AG04450 (cell line): Measurements from ENCODE around the gene EIF4E1B. TPM values are rescaled to one million over a fixed set of nuclear protein-coding genes. Genes with fewer than 3 reads are reported as not detected.

Experiments used
- CTCF ChIA-PET: fragments of 300-600, 350-600 bp; formaldehyde crosslinking; extraction: SDS; loops from one replicate; lab custom pipeline; 2022; ENCODE audit warnings: antibody characterized with exemption, inconsistent platforms; lab: Charles Lee
- POLR2A ChIA-PET: fragments of 350-600 bp; formaldehyde crosslinking; extraction: SDS; loops from one replicate; lab custom pipeline; 2021; ENCODE audit warnings: antibody characterized with exemption, inconsistent platforms; lab: Yijun Ruan, JAX
- DNase-seq: peaks from one replicate; pipeline ENCODE4 v3.0.0-alpha.2; 2011; ENCODE audit warnings: low read depth, low spot score
- H3K27ac ChIP-seq: one replicate; pipeline ENCODE4 v1.5.1; 2012; ENCODE audit warnings: low read depth, low read length, control low read depth
- H3K27me3 ChIP-seq: one replicate; pipeline ENCODE4 v1.6.0; 2012; ENCODE audit warnings: low read length; ENCODE audit not compliant: control insufficient read depth, insufficient read depth
- H3K4me3 ChIP-seq: 2 replicates; pipeline ENCODE4 v1.5.1; 2011; ENCODE audit warnings: mild to moderate bottlenecking, low read depth, low read length, control low read depth
- H3K9me3 ChIP-seq: 2 replicates; pipeline ENCODE4 v1.5.1; 2012; ENCODE audit warnings: low read length; ENCODE audit not compliant: control insufficient read depth, insufficient read depth
- CTCF ChIP-seq: IDR thresholded peaks from 2 replicates; pipeline ENCODE4 v1.5.1; 2011; ENCODE audit warnings: low read depth, low read length, control low read depth, inconsistent platforms
- polyA plus RNA-seq: library from polyadenylated mRNA; depleted of rRNA; stranded (reverse); fragments of >200 nt; gene quantifications from 2 replicates; pipeline ENCODE4 v1.2.3, GENCODE V29; 2011

The EIF4E1B gene
- polyA plus RNA-seq, 1 experiment: not detected

- H3K27me3 ChIP-seq: peaks cover 14% of the 10 kb centered on the region
- no peaks in the 10 kb centered on the region; the same call in 1 of the 2 replicates for H3K9me3 ChIP-seq
- no peak overlapping the region for H3K4me3 ChIP-seq
- ChIA-PET POLR2A (interaction anchor here (0.6 to 1.2 kb wide), 2 partner anchors 12 to 280 kb away, joined by 4 to 7 read pairs; partner anchors contain the start of gene TSPAN17), CTCF (interaction anchor here (0.6 to 5.6 kb wide), 121 partner anchors 10 to 931 kb away, joined by 3 to 112 read pairs (median 5); partner anchors contain the start of genes EIF4E1B, FAF2, FGFR4 and RNF44)
- TF ChIP-seq CTCF: no peak
- H3K27ac ChIP-seq: no peak overlapping the region
- DNase-seq: no peak
Measured at GRCh38 chr5:176659860-176660461, 29.5 kb downstream of the EIF4E1B start.

- TF ChIP-seq CTCF: no peak
- no peak overlapping the region for H3K27ac ChIP-seq
- ChIA-PET CTCF (interaction anchor here (0.6 to 5.6 kb wide), 124 partner anchors 9 to 931 kb away, joined by 3 to 112 read pairs (median 4); partner anchors contain the start of genes EIF4E1B, FAF2, FGFR4 and RNF44), POLR2A (interaction anchor here (0.6 to 1.2 kb wide), 2 partner anchors 13 to 280 kb away, joined by 4 to 7 read pairs; partner anchors contain the start of gene TSPAN17)
- H3K27me3 ChIP-seq: peaks cover 19% of the 10 kb centered on the region
- H3K4me3 ChIP-seq: no peak overlapping the region
- H3K9me3 ChIP-seq: no peaks in the 10 kb centered on the region; the same call in 1 of the 2 replicates
- DNase-seq: no peak
Measured at GRCh38 chr5:176660530-176660859, 30.0 kb downstream of the EIF4E1B start.

- no peak overlapping the region for H3K27ac ChIP-seq
- H3K9me3 ChIP-seq: no peaks in the 10 kb centered on the region; the same call in 1 of the 2 replicates
- ChIA-PET CTCF (interaction anchor here (0.6 to 5.6 kb wide), 128 partner anchors 9 to 932 kb away, joined by 3 to 112 read pairs (median 4); partner anchors contain the start of genes EIF4E1B, FAF2, FGFR4 and RNF44), POLR2A (interaction anchor here (0.6 to 1.2 kb wide), 2 partner anchors 13 to 279 kb away, joined by 4 to 7 read pairs; partner anchors contain the start of gene TSPAN17)
- peaks cover 21% of the 10 kb centered on the region for H3K27me3 ChIP-seq
- peak; percentile 26 for DNase-seq
- H3K4me3 ChIP-seq: no peak overlapping the region
- TF ChIP-seq CTCF: peak; percentile 95
Measured at GRCh38 chr5:176660860-176661641, 30.6 kb downstream of the EIF4E1B start.

GRCh38 chr5:176661676-176662075 lies 31.2 kb downstream of the EIF4E1B start:
- no peak overlapping the region for H3K27ac ChIP-seq
- ChIA-PET CTCF (interaction anchor here (0.8 to 5.6 kb wide), 30 partner anchors 8 to 932 kb away, joined by 3 to 112 read pairs (median 9); partner anchors contain the start of genes EIF4E1B, SNCB and TSPAN17), POLR2A (interaction anchor here (0.7 kb wide), 1 partner anchor 54 kb away, joined by 5 read pairs; no protein-coding TSS in a partner anchor)
- no peak for TF ChIP-seq CTCF
- no peak for DNase-seq
- no peaks in the 10 kb centered on the region; the same call in 1 of the 2 replicates for H3K9me3 ChIP-seq
- H3K27me3 ChIP-seq: peaks cover 21% of the 10 kb centered on the region
- no peak overlapping the region for H3K4me3 ChIP-seq
